ENCODE measurements around the gene TST.

DNA sequence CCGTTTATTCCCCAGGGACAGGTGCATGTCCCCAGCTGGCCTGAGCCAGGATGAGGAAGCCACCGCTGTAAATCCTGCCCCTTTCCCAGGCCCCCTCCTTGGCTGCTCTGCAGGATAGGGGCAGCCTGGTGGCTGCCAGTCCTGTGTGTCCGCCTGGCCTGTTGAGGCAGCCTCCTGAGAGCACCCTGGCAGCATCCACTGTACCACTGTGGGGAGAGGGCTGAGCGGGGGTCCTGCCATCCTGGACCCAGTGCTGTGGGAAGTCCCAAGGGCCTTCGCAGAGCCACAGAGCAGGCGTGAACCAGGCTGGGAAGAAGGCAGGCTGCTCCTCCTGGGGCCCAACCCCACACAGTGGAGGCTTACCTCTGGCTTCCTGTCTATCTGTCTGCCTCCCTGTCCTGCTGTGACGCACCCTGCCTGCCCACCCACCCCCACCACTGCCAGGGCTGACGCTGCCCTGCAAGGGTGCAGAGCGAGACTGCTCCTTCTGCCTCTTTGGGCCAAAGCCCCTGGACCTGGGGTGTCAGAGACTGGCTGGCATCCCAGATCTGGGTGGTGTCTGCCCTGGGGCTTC, 40.7 kb upstream of the TST start:
- TF ChIP-seq EZH2 (IDR thresholded peaks at IDR 0.05; ENCODE audit: low read length, missing control alignments) (no peak), CTCF (conservative IDR thresholded peaks at IDR 0.05 in 1 of 2, IDR thresholded peaks at IDR 0.05 in 1 of 2; ENCODE audit: low read depth in 1 of 2, low read length in 2 of 2) (no peak)

Measured in fibroblast of lung (primary cell).